NCI-H345 treated with DMSO at 0.1 percent for 48 hours (cell line): ENCODE measurements around the gene RAB11FIP4.

ENCODE experiments used
- DNase-seq: peaks from one replicate; lab custom pipeline; 2025; ENCODE audit not compliant: unreplicated experiment; lab: John Stamatoyannopoulos, UW

The RAB11FIP4 gene

DNA sequence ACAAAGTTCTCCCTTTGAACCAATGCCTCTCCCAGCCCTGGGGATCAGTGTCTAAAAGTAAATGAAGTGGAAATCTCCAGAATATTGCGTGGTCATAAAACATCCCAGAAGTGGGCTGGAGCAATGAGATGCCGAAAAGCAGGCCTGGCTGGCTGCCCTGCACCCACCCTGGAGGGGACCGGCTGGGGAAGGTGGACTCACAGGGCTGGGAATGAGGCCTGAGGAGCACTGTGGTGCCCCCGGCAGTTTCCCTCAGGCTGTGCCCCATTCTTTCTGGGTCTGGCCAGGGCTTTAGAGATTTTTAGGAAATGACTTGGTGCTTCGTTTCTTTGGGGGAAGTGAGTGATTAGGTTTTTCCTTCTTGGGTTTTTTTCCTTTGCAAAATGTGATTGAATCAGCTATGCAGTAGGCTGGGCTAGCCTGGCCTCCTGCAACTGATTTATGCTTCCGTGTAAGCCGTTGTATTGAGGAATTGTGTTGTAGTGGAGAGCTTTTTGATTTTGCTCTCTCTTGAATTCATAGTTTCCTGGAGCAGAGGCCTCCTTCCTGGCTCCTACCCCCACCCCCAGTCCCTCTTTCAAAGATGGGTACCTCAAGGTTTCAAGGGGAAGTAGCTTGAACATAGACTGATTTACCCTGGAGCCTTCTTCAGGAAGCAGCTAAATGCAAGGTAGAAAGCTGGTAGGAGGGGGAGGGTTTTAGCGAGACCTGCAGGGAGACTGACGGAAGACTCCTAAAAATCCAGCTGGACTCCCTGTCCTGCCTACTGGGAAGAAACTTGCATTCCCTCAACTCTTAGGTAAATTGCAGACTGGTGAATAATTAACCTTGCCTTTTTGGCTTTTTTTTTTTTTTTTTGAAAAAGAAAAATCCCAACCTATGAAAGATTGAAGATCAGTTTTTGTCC lies 170.2 kb downstream of the RAB11FIP4 start:
- DNase-seq: no peak

DNA sequence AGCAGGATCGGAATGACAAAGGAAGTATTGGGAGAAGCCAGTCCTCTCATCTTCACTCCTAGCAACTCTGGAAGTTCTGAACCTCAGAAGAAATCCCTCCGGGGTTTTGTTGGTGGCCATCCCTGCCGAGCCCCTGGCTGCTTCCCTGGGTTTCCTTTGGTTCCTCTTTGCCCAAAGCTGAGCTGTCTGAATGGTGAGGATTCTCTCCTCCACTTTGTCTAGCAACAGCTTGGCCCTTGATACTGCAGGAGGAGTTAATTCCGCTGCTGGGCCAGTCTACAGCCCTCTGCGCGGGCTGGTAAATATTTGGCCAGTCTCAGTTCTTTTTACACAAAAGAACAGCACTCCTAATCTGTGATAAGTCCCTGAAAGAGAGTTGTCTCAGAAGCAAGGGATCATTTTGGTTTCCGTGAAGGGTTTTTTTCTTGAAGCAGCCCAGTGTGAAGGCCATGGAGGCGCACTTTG lies 170.9 kb downstream of the RAB11FIP4 start:
- DNase-seq: no peak

DNA sequence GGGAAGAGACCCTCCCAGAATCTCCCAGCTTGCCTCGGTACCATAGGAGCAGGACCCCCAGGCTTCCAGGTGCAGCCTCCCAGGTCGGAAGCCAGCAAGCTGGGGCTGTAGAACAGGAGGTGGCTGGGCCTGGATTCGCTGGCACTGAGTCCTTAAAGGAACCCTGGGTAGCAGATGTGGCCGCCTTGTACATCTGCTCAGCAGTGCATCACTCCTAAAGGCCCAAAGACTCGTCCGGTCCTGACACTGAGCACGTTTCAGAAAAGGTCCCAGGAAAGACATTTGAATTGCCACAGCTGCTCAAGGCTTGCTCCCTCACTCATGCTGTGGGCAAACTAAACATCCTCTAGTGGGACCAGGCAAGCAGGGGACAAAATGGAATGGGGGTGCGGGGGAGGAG lies 172.8 kb downstream of the RAB11FIP4 start:
- no peak for DNase-seq

DNA sequence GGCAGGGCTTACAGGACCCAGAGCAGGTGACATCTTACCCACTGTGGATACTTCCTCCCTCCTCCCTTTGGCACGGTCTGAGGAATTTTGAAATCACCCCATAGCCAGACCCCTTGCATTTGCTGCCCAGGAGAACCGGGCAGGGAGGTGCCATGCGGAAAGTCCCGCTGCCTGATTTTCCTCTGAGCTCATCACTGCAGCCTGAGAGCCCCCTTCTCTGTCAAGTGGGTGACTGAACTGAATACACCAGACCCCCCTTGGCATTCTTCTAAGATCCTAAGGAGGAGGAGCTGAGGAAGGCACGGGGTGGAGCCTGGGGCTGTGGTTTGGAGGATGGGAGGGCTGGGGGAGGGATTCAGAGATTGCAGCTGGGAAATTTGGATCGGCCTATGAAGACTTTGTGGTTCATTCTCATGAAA lies 173.4 kb downstream of the RAB11FIP4 start:
- DNase-seq: no peak

DNA sequence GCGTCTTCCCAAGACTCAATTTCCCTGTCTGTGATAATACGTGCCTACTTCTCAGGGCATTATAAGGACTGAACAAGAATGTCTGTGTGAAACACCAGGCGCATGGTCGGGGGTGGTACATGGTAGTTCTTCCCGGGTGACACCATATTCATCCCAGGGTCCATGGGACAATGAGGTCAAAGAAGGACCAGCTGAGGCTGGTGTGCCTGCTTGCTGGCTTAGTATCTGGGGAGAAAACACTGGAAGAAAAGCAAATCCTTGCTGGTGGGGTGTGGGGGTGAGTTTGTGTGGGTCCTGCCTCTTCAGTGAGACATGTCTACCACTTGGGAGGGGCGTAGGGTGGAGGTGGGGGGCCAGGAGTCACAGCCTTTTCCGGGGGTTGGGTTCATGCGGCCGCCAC lies 174.2 kb downstream of the RAB11FIP4 start:
- DNase-seq: no peak

DNA sequence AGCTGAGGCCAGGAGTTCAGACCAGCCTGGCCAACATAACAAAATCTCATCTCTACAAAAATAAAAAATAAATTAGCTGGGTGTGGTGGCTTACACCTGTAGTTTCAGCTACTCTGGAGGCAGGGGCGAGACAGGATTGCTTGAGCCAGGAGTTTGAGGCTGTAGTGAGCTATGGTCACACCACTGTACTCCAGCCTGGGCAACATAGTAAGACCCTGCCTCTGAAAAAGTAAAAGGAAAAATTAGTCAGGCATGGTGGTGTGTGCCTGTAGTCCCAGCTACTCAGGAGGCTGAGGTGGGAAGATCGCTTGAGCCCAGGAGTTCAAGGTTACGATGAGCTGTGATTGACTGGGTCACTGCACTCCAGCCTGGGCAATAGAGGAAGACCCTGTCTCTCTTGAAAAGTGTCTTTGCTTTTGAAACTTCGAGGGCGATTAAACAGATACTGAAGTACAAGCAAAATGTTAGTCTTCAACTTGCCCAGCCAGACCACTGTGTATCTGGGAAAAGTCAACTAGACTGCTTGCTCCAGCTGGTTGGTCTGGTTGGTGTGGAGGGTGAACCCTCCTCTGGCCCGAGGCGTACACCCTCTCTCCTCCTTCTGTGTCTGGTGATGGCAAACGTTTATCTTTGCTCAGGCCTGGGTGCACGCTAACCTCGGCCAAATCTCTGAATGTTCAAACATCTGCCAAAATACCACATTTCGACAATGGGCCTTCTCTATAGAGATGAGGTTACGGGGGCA lies 174.9 kb downstream of the RAB11FIP4 start:
- no peak for DNase-seq

DNA sequence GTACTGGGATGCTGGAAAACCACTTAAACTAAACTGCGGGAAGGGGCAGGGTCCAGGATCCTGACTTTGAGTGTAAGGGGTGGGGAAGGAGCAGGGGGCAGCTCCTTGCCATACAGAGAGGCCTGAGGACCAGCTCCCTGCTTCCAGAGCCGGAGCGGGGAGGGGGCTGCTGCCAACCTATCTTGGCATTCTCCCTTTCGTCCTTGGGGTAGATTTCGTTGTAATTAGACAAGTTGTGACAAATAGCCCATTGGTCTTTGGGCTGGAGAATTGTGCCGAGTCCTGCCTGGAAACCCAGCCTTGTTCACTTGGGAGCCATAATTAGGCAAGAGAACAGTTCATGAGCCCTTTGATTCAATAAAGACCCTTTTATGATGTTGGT lies 175.5 kb downstream of the RAB11FIP4 start:
- DNase-seq: no peak

DNA sequence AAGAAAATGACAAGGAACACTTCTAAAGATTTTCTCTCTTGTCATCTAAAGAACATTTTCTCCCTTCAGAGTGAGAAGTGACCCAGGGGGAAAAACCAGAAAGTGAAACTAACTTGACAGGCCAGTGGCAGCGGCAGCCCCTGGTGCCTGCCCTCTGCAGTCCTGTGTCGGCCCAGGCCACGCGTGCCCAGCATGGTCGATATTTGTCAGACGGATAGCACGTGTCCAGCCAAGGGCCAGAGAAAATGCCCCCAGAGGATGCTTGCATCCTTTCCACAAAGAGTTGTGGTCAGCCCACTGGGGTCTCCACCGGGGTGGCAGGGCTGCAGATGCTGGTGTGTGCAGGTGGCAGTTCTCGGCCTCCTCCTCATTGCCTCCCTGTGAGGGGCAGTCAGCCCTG lies 176.6 kb downstream of the RAB11FIP4 start:
- no peak for DNase-seq

DNA sequence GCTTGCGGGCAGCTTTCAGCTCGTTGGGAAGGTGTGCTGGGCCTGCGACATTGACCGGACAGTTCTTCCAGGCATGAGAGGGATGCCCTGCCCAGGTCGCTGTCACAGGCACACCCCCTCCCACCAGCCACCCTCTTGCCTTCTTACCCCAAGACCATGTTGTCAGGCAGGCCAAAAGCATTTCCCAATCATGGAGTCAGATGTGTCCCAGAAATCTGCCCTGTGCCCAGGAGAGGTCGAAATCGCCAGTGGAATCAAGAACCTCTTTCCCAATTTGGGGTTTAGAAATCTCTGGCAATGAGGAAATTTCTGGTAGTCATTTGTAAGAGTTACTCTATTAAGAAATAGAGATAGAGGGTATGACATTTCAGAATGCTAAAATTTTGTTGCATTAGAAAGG lies 177.1 kb downstream of the RAB11FIP4 start:
- DNase-seq: no peak

DNA sequence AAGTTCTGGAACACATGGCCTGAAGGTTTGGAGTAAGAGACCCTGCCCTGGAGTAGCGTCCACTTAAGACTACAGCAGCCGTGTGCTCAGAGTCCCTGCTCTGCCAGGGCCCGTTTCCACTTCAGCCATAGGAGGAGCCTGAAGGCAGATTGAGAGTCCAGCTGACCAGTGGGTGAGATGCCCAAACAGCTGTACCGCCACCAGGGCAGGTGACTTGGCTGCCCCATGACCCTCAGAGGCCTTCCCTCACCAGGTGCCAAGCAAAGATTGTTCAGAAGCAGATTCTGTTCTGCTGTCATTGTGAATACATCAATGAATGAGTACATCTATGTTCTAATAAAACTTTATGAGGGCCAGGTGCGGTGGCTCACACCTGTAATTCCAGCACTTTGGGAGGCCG lies 178.8 kb downstream of the RAB11FIP4 start:
- no peak for DNase-seq

DNA sequence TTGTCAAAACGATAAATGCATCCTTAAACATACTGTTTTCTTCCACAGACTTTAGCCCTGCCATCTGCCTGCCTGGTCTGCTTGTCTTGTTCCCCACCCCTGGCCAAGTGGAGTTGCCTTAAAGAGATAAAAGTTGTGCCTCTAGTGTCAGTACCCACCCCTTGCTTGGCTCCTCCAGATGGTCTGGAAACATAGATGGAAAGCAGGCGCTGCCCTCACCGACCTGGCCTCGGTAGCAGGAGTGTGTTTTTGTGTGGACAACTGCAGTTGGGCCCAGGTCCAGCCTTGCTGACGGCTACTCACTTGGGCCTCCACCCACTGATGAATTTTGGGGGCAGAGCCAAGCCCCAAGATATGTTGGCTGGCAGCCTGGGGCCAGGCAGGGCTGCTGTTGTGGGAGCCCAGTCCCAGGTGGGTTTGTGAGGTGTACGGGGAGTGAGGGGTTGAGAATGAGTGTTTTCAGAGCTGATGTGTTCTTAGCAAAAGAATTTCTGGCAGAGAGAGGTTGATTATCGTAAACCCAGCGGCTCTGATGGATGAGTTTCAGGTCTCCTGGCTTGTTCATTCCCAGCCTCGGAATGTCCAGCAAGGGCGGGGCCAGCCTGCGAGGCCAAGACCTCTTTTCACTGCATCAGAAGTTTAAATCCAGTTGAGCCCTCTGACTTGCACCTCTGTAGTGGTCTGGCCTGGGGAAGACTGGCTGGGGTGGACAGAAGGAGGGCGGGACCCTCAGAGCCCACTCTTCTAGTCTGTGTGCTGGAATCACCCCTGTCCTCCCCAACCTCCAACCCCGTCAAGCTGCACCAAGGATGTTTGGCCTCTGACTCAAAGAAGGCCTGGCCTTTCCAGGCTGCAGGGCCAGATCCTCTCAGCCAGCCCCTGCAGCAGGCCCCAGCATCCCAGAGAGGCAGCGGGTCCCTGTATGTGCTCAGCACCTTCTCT lies 179.7 kb downstream of the RAB11FIP4 start:
- no peak for DNase-seq

DNA sequence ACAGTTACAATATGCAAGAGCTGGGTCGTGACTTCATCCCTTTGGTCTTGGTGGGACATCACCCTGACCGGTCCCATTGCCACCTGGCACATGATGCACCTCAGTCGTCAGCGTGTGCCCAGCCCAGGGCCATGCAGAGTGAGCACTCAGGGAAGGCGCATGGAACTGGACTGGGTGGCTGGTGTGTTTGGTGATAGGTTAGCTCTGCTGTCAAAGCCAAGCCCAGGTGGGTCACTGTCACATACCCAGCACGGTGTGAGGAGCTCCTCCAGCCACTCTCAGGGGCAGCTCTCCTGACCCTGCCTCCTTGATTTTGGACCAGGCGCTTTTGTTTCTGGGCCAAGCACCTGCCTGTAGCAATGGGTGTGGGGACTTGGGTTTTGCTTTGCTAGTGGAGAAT lies 180.9 kb downstream of the RAB11FIP4 start:
- DNase-seq: no peak

DNA sequence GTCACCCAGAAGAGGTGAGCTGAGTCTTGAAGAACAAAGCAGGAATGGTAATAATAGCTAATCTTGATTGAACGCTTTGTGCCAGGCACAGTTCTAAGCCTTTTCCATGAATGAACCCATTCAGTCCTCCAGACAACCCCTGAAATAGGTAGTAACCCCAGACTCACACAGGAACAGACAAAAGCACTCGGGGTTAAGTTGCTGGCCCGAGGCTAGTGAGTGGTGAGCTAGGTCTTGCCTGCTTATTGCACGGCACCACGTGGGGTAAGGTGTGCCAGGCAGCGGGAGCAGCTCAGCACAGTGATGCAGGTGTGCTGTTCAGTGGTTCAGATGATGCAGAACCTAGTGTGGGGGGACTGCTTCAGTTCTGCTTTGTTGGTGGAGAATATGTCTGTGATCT lies 181.6 kb downstream of the RAB11FIP4 start:
- no peak for DNase-seq

DNA sequence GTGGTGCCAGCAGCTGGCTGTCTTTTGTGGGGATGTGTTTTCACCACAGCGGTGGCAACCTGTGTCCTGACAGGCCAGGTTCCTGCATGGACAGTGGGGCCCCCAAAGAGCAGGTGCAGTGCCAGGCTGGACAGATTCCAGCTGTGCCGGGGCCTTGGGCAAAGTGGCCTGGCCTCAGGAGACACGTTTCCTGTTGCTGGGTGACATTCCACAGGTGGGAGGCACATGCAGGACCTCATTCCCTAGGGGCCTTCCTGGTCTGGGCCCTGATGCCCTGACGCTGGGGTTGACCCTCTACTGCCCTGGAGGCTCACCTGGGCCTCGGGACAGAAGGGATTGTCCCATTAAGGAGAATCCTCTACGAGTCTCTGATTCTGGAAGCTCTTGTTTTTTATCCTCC lies 182.4 kb downstream of the RAB11FIP4 start:
- no peak for DNase-seq

DNA sequence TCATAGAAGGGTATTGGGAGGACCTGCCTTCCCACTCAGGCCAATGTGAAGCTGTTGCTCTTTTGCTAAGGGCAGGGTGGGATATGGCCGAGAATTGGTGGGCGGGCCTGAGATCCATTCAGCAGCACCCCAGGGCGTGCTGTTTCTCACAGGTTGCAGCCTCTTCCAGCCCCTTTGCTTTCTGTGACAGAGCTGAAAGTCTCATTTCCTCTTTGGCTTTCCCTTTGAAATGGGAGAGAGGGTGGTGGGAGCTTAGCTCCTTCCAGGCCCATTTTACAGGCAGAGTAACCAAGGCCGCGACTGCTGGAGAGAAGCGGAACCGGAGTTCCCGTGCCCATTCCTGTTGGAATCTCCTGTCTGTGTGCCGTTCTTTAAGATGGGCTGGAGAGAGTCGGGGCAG lies 183.0 kb downstream of the RAB11FIP4 start:
- DNase-seq: no peak

DNA sequence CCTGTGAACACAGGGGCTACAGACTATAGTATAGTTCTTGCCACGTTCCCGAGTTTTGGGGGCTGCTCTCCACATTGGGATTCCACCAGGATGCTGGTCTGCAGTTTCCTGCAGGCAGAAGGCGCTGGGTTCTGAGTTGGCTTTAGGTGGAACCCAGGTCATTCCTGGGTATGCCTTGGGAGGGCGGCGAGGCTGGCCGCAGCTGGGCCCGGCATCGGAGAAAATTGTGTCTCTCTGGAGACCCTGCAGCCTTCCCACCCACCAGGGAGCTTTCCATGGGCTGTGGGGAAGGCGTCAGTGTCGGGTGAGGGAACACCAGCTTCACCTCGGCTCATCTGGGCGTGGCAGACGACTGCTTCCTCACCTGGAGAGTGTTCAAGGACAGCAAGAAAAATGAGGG lies 183.6 kb downstream of the RAB11FIP4 start:
- no peak for DNase-seq

DNA sequence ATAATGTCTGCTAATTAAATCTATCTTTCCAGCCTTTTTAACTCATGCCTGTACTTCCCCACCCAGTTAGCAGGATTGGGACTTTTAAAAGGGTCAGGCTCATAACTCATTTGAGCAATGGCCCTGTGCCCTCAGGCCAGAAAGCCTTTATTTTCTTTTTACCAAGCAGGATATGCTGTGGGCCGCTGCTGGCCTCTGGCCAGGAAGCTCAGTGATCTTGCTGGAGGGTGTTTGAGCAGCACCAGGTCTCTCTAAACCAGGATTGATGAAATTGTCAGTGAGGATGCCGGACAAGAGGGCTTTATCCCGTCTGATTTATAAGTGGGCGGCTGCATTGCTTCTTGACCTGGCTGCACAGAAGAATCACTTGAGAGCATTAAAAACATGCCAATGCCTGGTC lies 187.8 kb downstream of the RAB11FIP4 start:
- no peak for DNase-seq

DNA sequence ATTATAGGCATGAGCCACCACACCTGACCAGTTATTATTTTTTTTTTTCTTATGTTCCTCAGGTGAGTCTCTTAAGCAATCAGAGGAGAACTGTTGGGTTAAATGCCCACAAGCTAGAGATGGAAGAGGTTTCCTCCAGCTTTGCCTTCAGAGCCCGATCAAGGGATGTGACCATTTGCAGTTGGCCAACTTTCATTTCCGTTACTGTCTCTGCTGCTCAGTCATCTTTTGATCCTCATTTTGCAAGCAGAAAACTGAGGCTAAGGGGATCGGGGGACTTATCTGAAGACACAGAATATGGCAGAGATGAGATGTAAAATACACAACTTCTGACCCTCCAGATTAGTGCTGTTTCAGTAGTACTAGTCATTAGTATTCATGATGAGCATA lies 188.8 kb downstream of the RAB11FIP4 start:
- no peak for DNase-seq

DNA sequence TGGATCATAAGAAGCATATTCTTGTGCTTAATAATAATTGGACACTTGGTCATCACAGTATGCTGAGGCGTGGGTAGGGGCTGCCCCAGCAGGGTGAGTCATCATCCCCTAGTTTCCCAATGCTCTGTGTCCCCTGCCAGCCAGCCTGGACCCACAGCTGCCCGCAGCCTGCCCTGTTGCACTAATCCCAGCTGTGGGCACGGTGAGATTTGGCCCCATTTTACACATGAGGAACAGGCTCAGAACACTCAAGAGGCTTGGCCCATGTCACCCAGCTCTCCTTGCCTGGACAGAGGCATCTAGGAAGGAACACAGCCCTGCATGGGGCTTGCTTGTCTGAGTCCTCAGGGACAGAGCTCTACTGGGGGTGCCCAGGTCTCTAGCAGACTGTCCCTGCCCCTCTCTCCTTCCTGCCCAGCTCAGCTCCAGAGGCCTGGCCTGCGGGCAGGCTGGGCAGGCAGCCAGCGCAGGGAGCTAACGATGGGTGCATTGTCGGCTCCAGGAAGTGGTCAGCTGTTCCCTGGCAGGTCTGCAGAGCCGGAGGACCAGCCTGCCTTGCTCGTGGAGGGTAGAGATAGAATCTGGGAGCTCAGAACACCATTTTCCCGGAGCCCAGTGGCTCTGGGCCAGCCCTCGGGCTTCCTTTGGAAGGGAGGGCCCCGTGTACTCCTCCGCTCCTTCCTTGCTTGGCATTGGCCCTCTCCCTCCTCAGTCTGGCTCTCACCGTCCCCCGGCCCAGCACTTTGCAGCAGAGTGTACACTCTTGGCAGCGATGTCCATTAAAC lies 189.4 kb downstream of the RAB11FIP4 start:
- no peak for DNase-seq

DNA sequence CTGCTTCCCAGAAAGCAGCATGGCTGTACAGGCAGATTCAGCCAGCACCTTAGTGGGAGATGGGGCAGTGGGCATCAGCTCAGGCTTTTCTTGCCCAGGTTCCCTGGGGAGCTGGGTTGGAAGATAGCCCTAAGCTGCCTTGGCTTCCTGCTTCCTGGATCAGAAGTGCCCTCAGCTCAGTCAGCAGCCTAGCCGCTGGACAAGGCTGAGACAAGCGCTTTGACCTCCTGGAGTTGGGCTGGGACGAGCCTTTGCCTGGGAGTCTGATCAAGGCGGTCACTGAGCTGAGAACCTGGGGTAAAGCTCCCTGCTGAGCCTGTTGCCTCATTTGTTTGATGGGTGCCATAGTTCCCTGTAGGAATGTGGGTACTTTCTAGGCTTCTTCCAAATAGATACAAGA lies 190.0 kb downstream of the RAB11FIP4 start:
- DNase-seq: no peak
